ENCODE data around the gene OR4D10. TPM values are rescaled to one million over a fixed set of nuclear protein-coding genes. Genes with fewer than 3 reads are reported as not detected.
A peak's percentile ranks its signal among the peaks of the same experiment; 100 is the strongest.

Gene OR4D10
- total and polyA plus RNA-seq, 9 of the 15 experiments (the other 6 are each of a cell fraction or from before 2014, with no cell fraction given): not detected

- TF ChIP-seq SNRNP70 (optimal IDR thresholded peaks at IDR 0.05; ENCODE audit: low read depth, low read length) (no peak), CCAR2 (IDR thresholded peaks at IDR 0.05; ENCODE audit: low read depth, low read length) (no peak), ZNF408 (CRISPR knock-in tag; IDR thresholded peaks at IDR 0.05; ENCODE audit: low read depth) (no peak), ATF3 (IDR thresholded peaks at IDR 0.05) (no peak), ATF3 (CRISPR knock-in tag; conservative IDR thresholded peaks at IDR 0.05) (no peak), HNRNPUL1 (IDR thresholded peaks at IDR 0.05; ENCODE audit: low read length) (no peak), CTCF (IDR thresholded peaks at IDR 0.05 in 2 of 3, conservative IDR thresholded peaks at IDR 0.05 in 1 of 3; ENCODE audit: insufficient read depth in 2 of 3, low read depth in 1 of 3, low read length in 3 of 3) (peak; percentile 57 to 88 (median 76); a peak in 5 of 6 replicates), PKNOX1 (IDR thresholded peaks at IDR 0.05) (peak; percentile 38; the same call in 1 of the 2 replicates), PRPF4 (IDR thresholded peaks at IDR 0.05; ENCODE audit: insufficient read depth, low read depth, low read length, poor library complexity, severe bottlenecking) (no peak), HDAC3 (IDR thresholded peaks at IDR 0.05; ENCODE audit: borderline replicate concordance, partially characterized antibody) (no peak), SMC3 (conservative IDR thresholded peaks at IDR 0.05; ENCODE audit: insufficient read depth, low read depth, low read length) (peak; percentile 41; the same call in 1 of the 2 replicates), MAFG (tag; conservative IDR thresholded peaks at IDR 0.05) (no peak), CEBPB (tag; IDR thresholded peaks at IDR 0.05) (peak; percentile 57)
Measured at GRCh38 chr11:59429924-59430516, 43.1 kb upstream of the OR4D10 start (continued).
